Mesenchymal stem cell (in vitro differentiated cells and primary cell): ENCODE measurements around the gene AVPI1.

Source experiments
- DNase-seq: peaks from one replicate; pipeline ENCODE4 v3.0.0-alpha.2; 2013
- H2AFZ ChIP-seq: one replicate; pipeline ENCODE4 v1.6.1; 2013; ENCODE audit warnings: low read depth, mild to moderate bottlenecking, control low read depth, inconsistent platforms, low read length, moderate library complexity
- H2AK5ac ChIP-seq: 2 replicates; pipeline ENCODE4 v1.6.1; 2013; ENCODE audit warnings: low read length, moderate library complexity, mild to moderate bottlenecking, inconsistent platforms; ENCODE audit not compliant: severe bottlenecking
- H2BK120ac ChIP-seq: one replicate; pipeline ENCODE4 v1.6.1; 2013; ENCODE audit warnings: low read depth, mild to moderate bottlenecking, inconsistent platforms, low read length, moderate library complexity
- H2BK12ac ChIP-seq, 2 experiments: one replicate each; pipeline ENCODE4 v1.6.1; 2013; ENCODE audit warnings: inconsistent platforms in 2 of 2, low read length in 2 of 2, mild to moderate bottlenecking in 2 of 2, moderate library complexity in 2 of 2, control low read depth in 1 of 2
- H2BK15ac ChIP-seq: one replicate; pipeline ENCODE4 v1.6.1; 2013; ENCODE audit warnings: mild to moderate bottlenecking, low read depth, inconsistent platforms; ENCODE audit not compliant: poor library complexity, severe bottlenecking
- H2BK5ac ChIP-seq: 2 replicates; pipeline ENCODE4 v1.6.1; 2013; ENCODE audit warnings: low read depth, mild to moderate bottlenecking, low read length, control low read depth, inconsistent platforms; ENCODE audit not compliant: poor library complexity, severe bottlenecking
- H3K14ac ChIP-seq, 2 experiments: one replicate each; pipeline ENCODE4 v1.6.1; 2013; ENCODE audit warnings: inconsistent platforms in 2 of 2, low read length in 2 of 2, control low read depth in 1 of 2, mild to moderate bottlenecking in 1 of 2, moderate library complexity in 1 of 2
- H3K18ac ChIP-seq, 2 experiments: one replicate each; pipeline ENCODE4 v1.6.1; 2013; ENCODE audit warnings: inconsistent platforms in 2 of 2, low read length in 2 of 2, control low read depth in 1 of 2, low read depth in 1 of 2, mild to moderate bottlenecking in 1 of 2
- H3K23ac ChIP-seq, 2 experiments: one replicate each; pipeline ENCODE4 v1.6.1; 2013; ENCODE audit warnings: inconsistent platforms in 2 of 2, low read length in 2 of 2, mild to moderate bottlenecking in 2 of 2, moderate library complexity in 2 of 2, control low read depth in 1 of 2
- H3K27ac ChIP-seq: 2 replicates; pipeline ENCODE4 v1.5.1; 2013; ENCODE audit warnings: mild to moderate bottlenecking, moderate library complexity, low read length, control low read depth, inconsistent platforms; ENCODE audit not compliant: poor library complexity, severe bottlenecking
- H3K27me3 ChIP-seq, 2 experiments: 2 replicates each; pipeline versions ENCODE4 v1.6.1 to v1.7.0; 2013; ENCODE audit warnings: low read length in 2 of 2, mild to moderate bottlenecking in 2 of 2, moderate library complexity in 2 of 2, control low read depth in 1 of 2, inconsistent platforms in 1 of 2; ENCODE audit not compliant: control insufficient read depth in 1 of 2, insufficient read depth in 1 of 2
- H3K36me3 ChIP-seq, 2 experiments: 2 replicates each; pipeline versions ENCODE4 v1.6.1 to v1.7.0; 2013; ENCODE audit warnings: low read length in 2 of 2, control low read depth in 1 of 2, inconsistent platforms in 1 of 2, low read depth in 1 of 2, mild to moderate bottlenecking in 1 of 2; ENCODE audit not compliant: insufficient read depth in 2 of 2, control insufficient read depth in 1 of 2
- H3K4ac ChIP-seq, 2 experiments: one replicate each; pipeline ENCODE4 v1.6.1; 2013; ENCODE audit warnings: inconsistent platforms in 2 of 2, low read length in 2 of 2, mild to moderate bottlenecking in 2 of 2, moderate library complexity in 2 of 2, control low read depth in 1 of 2, low read depth in 1 of 2
- H3K4me1 ChIP-seq: 2 replicates; pipeline ENCODE4 v1.6.1; 2013; ENCODE audit warnings: low read depth, low read length, control low read depth; ENCODE audit not compliant: control insufficient read depth, insufficient read depth
- H3K4me2 ChIP-seq: 2 replicates; pipeline ENCODE4 v1.6.1; 2013; ENCODE audit warnings: low read length, mild to moderate bottlenecking, inconsistent platforms; ENCODE audit not compliant: poor library complexity, severe bottlenecking
- H3K4me3 ChIP-seq, 2 experiments: 2 replicates each; pipeline versions ENCODE4 v1.5.1 to v1.7.0; 2013; ENCODE audit warnings: low read length in 2 of 2, mild to moderate bottlenecking in 2 of 2, control low read depth in 1 of 2, low read depth in 1 of 2; ENCODE audit not compliant: insufficient read depth in 1 of 2
- H3K79me1 ChIP-seq: replicated peaks from 2 replicates; pipeline ENCODE4 v1.6.1; 2013; ENCODE audit warnings: mild to moderate bottlenecking, control low read depth, low read length, inconsistent platforms; ENCODE audit not compliant: poor library complexity, severe bottlenecking
- H3K9ac ChIP-seq: 2 replicates; pipeline ENCODE4 v1.7.0; 2013; ENCODE audit warnings: mild to moderate bottlenecking, low read length, moderate library complexity
- H3K9me3 ChIP-seq: 2 replicates; pipeline ENCODE4 v1.7.0; 2013; ENCODE audit warnings: mild to moderate bottlenecking, low read length; ENCODE audit not compliant: control insufficient read depth
- H4K8ac ChIP-seq: one replicate; pipeline ENCODE4 v1.6.1; 2013; ENCODE audit warnings: inconsistent platforms, mild to moderate bottlenecking, low read length, moderate library complexity
- H4K91ac ChIP-seq: one replicate; pipeline ENCODE4 v1.6.1; 2013; ENCODE audit warnings: mild to moderate bottlenecking, low read length, inconsistent platforms
- WGBS: methylation state at CpG from one replicate; pipeline ENCODE4 v1.1.7; 2013; ENCODE audit warnings: mixed read lengths; 5-methylcytosine and 5-hydroxymethylcytosine counted together

Gene AVPI1

GRCh38 chr10:97732052-97732359, 45.0 kb upstream of the AVPI1 start:
- Histone ChIP-seq H3K79me1 (no peaks in the 10 kb centered on the region), H3K23ac (no peak overlapping the region), H3K4me1 (peaks cover 4% of the 10 kb centered on the region), H2BK12ac (no peak overlapping the region), H3K9ac (no peak overlapping the region), H2BK15ac (no peak overlapping the region), H3K9me3 (no peaks in the 10 kb centered on the region), H4K91ac (no peak overlapping the region), H2BK120ac (no peak overlapping the region), H3K27ac (no peak overlapping the region), H3K18ac (no peak overlapping the region), H2AK5ac (no peak overlapping the region), H3K4ac (no peak overlapping the region), H3K14ac (no peak overlapping the region), H3K36me3 (no peaks in the 10 kb centered on the region), H3K27me3 (no peaks in the 10 kb centered on the region), H4K8ac (no peak overlapping the region), H3K4me3 (no peak overlapping the region), H2AFZ (no peak overlapping the region), H2BK5ac (no peak overlapping the region), H3K4me2 (no peak overlapping the region)
- WGBS: 85% methylated on average over 4 of the region's 4 CpGs
- DNase-seq: no peak

- Histone ChIP-seq H3K79me1 (no peaks in the 10 kb centered on the region), H2BK15ac (no peak overlapping the region), H3K4me2 (no peak overlapping the region), H3K23ac (no peak overlapping the region), H3K9ac (peak overlapping the region; percentile 43), H2BK120ac (no peak overlapping the region), H3K9me3 (no peaks in the 10 kb centered on the region), H3K18ac (no peak overlapping the region), H4K91ac (no peak overlapping the region), H3K27ac (no peak overlapping the region), H2BK12ac (no peak overlapping the region), H3K36me3 (no peaks in the 10 kb centered on the region), H2BK5ac (no peak overlapping the region), H2AFZ (no peak overlapping the region), H3K4me3 (no peak overlapping the region), H3K14ac (no peak overlapping the region), H3K4ac (no peak overlapping the region), H3K27me3 (no peaks in the 10 kb centered on the region), H4K8ac (no peak overlapping the region), H2AK5ac (no peak overlapping the region), H3K4me1 (peaks cover under 1% of the 10 kb centered on the region)
- DNase-seq: peak; percentile 79
- 69% methylated on average over 8 of the region's 9 CpGs for WGBS
Measured at GRCh38 chr10:97731346-97732051, 44.5 kb upstream of the AVPI1 start.

DNA sequence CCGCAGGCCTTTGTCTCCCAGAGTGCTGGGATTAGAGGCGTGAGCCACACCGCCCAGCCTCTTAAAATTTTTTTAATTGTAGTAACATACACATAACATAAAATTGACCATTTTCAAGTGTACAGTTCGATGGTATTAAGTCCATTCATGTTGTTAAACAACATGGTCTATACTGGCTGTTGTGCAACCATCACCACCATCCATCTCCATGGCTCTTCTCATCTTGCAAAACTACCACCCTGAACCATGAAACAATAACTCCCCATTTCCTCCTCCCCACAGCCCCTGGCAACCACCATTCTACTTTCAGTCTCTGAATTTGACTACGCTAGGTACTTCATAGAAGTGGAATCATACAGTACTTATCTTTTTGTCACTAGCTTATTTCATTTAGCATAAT, 42.0 kb upstream of the AVPI1 start:
- no peak for DNase-seq
- H3K4me3 ChIP-seq: no peak overlapping the region
- 81% methylated on average over 1 of the region's 5 CpGs for WGBS
- H3K4me2 ChIP-seq: no peak overlapping the region
- no peak overlapping the region for H2BK5ac ChIP-seq
- H3K18ac ChIP-seq: no peak overlapping the region
- H2BK15ac ChIP-seq: no peak overlapping the region
- H3K14ac ChIP-seq: no peak overlapping the region
- H3K4me1 ChIP-seq: no peaks in the 10 kb centered on the region
- H2AFZ ChIP-seq: no peak overlapping the region
- H3K4ac ChIP-seq: no peak overlapping the region
- H2BK120ac ChIP-seq: no peak overlapping the region
- no peak overlapping the region for H2AK5ac ChIP-seq
- no peaks in the 10 kb centered on the region for H3K79me1 ChIP-seq
- no peak overlapping the region for H3K23ac ChIP-seq
- H2BK12ac ChIP-seq: no peak overlapping the region
- no peak overlapping the region for H3K27ac ChIP-seq
- H4K91ac ChIP-seq: no peak overlapping the region
- no peak overlapping the region for H3K9ac ChIP-seq
- no peak overlapping the region for H4K8ac ChIP-seq
- no peaks in the 10 kb centered on the region for H3K36me3 ChIP-seq
- H3K9me3 ChIP-seq: no peaks in the 10 kb centered on the region
- no peaks in the 10 kb centered on the region for H3K27me3 ChIP-seq

DNA sequence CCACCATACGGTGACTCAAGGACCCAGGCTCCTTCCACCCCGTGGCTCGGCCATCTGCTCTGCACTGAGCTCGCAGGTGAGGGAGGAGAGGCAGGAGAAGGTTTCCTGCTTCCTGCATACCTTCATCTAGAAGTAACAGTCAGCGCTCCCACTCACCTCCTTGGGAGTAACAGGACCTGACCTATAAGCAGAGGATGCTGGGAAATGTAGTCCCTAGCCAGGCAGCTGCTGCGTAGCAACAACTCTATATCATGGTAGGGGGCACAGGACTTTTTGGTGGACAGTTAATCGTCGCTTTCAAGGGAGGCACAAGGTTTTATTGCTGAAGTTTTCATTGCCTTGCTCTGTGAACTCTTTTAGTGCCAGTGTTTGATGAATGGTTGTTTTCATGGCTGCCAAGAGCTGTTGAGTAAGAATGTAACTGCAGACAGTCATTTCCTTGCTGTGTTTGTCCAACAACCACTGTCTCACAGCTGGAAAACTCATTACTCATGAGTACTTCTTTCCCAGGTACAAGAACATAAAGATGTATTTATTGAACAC, 39.7 kb upstream of the AVPI1 start:
- Histone ChIP-seq H3K23ac (no peak overlapping the region), H2AFZ (no peak overlapping the region), H3K4me2 (peak overlapping the region; percentile 48), H4K8ac (no peak overlapping the region), H3K27ac (peak overlapping the region; percentile 77), H2BK5ac (no peak overlapping the region), H3K79me1 (no peaks in the 10 kb centered on the region), H3K27me3 (no peaks in the 10 kb centered on the region), H3K9ac (peak overlapping the region; percentile 12), H3K9me3 (no peaks in the 10 kb centered on the region), H3K18ac (peak overlapping the region in 1 of 2 experiments; percentile 91), H4K91ac (no peak overlapping the region), H3K4ac (peak overlapping the region in 1 of 2 experiments; percentile 83), H3K4me3 (peak overlapping the region; percentile 39 to 52), H2AK5ac (no peak overlapping the region), H3K14ac (peak overlapping the region in 1 of 2 experiments; percentile 36), H2BK15ac (no peak overlapping the region), H3K4me1 (no peaks in the 10 kb centered on the region), H2BK12ac (peak overlapping the region in 1 of 2 experiments; percentile 45), H2BK120ac (no peak overlapping the region), H3K36me3 (peaks cover 0 to 6% of the 10 kb centered on the region in 2 experiments)
- DNase-seq: peak; percentile 87
- 36% methylated on average over 7 of the region's 8 CpGs for WGBS
